D721Med (cell line): ENCODE measurements around the gene ZSCAN20.

Experiments used
- DNase-seq: peaks from one replicate; pipeline ENCODE4 v3.0.0; 2011; ENCODE audit warnings: low spot score; ENCODE audit not compliant: insufficient read length
- FAIRE-seq: peaks from 2 replicates; lab custom pipeline; 2011; peaks lifted over from hg19 to GRCh38; lab: Jason Lieb, UNC
- CTCF ChIP-seq: IDR thresholded peaks from 2 replicates; pipeline ENCODE4 v1.5.1; 2012; ENCODE audit warnings: mild to moderate bottlenecking, control low read depth; ENCODE audit not compliant: insufficient read depth; ENCODE audit errors: missing control alignments

The ZSCAN20 gene

GRCh38 chr1:33429856-33430691, 42.4 kb upstream of the ZSCAN20 start:
- no peak for TF ChIP-seq CTCF
- FAIRE-seq (no peak), DNase-seq (no peak)

- FAIRE-seq (no peak), DNase-seq (peak; percentile 91)
- no peak for TF ChIP-seq CTCF
Measured at GRCh38 chr1:33430692-33431593, 41.5 kb upstream of the ZSCAN20 start, which contains the start of gene PHC2. PHC2 (minus strand) TSS chr1:33431095; CDS start chr1:33375539, 55,556 bp downstream.

- FAIRE-seq (no peak), DNase-seq (no peak)
- TF ChIP-seq CTCF: no peak
Measured at GRCh38 chr1:33433509-33434362, 38.7 kb upstream of the ZSCAN20 start.

- FAIRE-seq: no peak
- no peak for TF ChIP-seq CTCF
- DNase-seq: no peak
Measured at GRCh38 chr1:33434363-33434750, 38.1 kb upstream of the ZSCAN20 start.

- TF ChIP-seq CTCF: no peak
- DNase-seq: no peak
- no peak for FAIRE-seq
Measured at GRCh38 chr1:33435096-33435820, 37.2 kb upstream of the ZSCAN20 start.
